GM12878 (cell line): Measurements from ENCODE around the gene STX8. TPM values are rescaled to one million over a fixed set of nuclear protein-coding genes. Genes with fewer than 3 reads are reported as not detected.

Experiments
- ATAC-seq: fragments of 200-7000 bp; cut with Tn5 transposase; 3 replicates; pipeline ENCODE4 v1.9.1; 2020; ENCODE audit warnings: mild to moderate bottlenecking, moderate library complexity
- BruUV-seq: library from RNA; stranded (reverse); fragments of 400-500 nt; replicated peaks from 2 replicates; lab custom pipeline; 2021; lab: Mats Ljungman, UMichigan
- CTCF ChIA-PET: fragments of 300-600 bp; sonication (Branson Sonifier 250); formaldehyde crosslinking; extraction: SDS; loops from one replicate; lab custom pipeline; 2021; ENCODE audit warnings: inconsistent platforms; lab: Yijun Ruan, JAX
- POLR2A ChIA-PET: fragments of 350-600 bp; formaldehyde crosslinking; extraction: SDS; loops from one replicate; lab custom pipeline; 2021; ENCODE audit warnings: inconsistent platforms; lab: Charles Lee
- RAD21 ChIA-PET: fragments of 300-600 bp; sonication (Branson Sonifier 250); formaldehyde crosslinking; loops from one replicate; lab custom pipeline; 2023; ENCODE audit warnings: antibody characterized with exemption; ENCODE audit not compliant: unreplicated experiment; lab: Charles Lee
- SMC1A ChIA-PET: fragments of 300-600 bp; sonication (Branson Sonifier 250); formaldehyde crosslinking; loops from one replicate; lab custom pipeline; 2023; ENCODE audit not compliant: unreplicated experiment, uncharacterized antibody; lab: Charles Lee
- DNase-seq: peaks from one replicate; pipeline ENCODE4 v3.0.0-alpha.2; 2011; ENCODE audit warnings: low read depth, low spot score
- FAIRE-seq: peaks from 3 replicates; lab custom pipeline; 2011; peaks lifted over from hg19 to GRCh38; lab: Jason Lieb, UNC
- H2AFZ ChIP-seq: 2 replicates; pipeline ENCODE4 v1.6.0; 2011; ENCODE audit warnings: low read depth, low read length, control low read depth; ENCODE audit not compliant: control insufficient read depth
- H3K27ac ChIP-seq: 2 replicates; pipeline ENCODE4 v1.5.1; 2011; ENCODE audit warnings: control low read depth; ENCODE audit not compliant: control insufficient read depth, insufficient read depth
- H3K27me3 ChIP-seq, 2 experiments: replicated peaks in 1 of 2; 2 replicates each; pipeline versions ENCODE4 v1.6.0 to v1.6.1; 2011; ENCODE audit warnings: low read length in 1 of 2; ENCODE audit not compliant: control insufficient read depth in 2 of 2, insufficient read depth in 2 of 2
- H3K36me3 ChIP-seq, 2 experiments: 2 replicates each; pipeline ENCODE4 v1.5.1; 2011; ENCODE audit warnings: low read length in 1 of 2; ENCODE audit not compliant: control insufficient read depth in 2 of 2, insufficient read depth in 2 of 2
- H3K4me1 ChIP-seq: 2 replicates; pipeline ENCODE4 v1.6.1; 2011; ENCODE audit warnings: mild to moderate bottlenecking, low read length, moderate library complexity, mixed read lengths; ENCODE audit not compliant: control insufficient read depth, insufficient read depth
- H3K4me2 ChIP-seq: 2 replicates; pipeline ENCODE4 v1.6.0; 2011; ENCODE audit warnings: control low read depth; ENCODE audit not compliant: control insufficient read depth, insufficient read depth
- H3K4me3 ChIP-seq: fragments of 200-600 bp; sonication (generic); 2 replicates; pipeline ENCODE4 v1.5.1; 2016
- H3K79me2 ChIP-seq: 2 replicates; pipeline ENCODE4 v1.6.0; 2011; ENCODE audit warnings: low read length; ENCODE audit not compliant: control insufficient read depth, insufficient read depth
- H3K9ac ChIP-seq: 2 replicates; pipeline ENCODE4 v1.8.0; 2011; ENCODE audit warnings: low read length, control low read depth, mixed read lengths; ENCODE audit not compliant: control insufficient read depth, insufficient read depth
- H3K9me3 ChIP-seq: replicated peaks from 3 replicates; pipeline ENCODE4 v1.5.1; 2011; ENCODE audit warnings: mild to moderate bottlenecking, low read length; ENCODE audit not compliant: control insufficient read depth, insufficient read depth
- H4K20me1 ChIP-seq: 2 replicates; pipeline ENCODE4 v1.6.0; 2011; ENCODE audit not compliant: control insufficient read depth, insufficient read depth
- BACH1 ChIP-seq: fragments of 450-650 bp; IDR thresholded peaks from 2 replicates; pipeline ENCODE4 v1.6.1; 2017; ENCODE audit warnings: mild to moderate bottlenecking, borderline replicate concordance
- CBFB ChIP-seq: IDR thresholded peaks from 2 replicates; pipeline ENCODE4 v1.6.1; 2016; ENCODE audit warnings: antibody characterized with exemption, low read depth
- CBX3 ChIP-seq: fragments of 200-600 bp; sonication (generic); IDR thresholded peaks from 2 replicates; pipeline ENCODE4 v1.6.1; 2016; ENCODE audit warnings: low read depth, borderline replicate concordance
- CBX5 ChIP-seq: sonication (generic); IDR thresholded peaks from 2 replicates; pipeline ENCODE4 v1.6.1; 2016; ENCODE audit warnings: low read depth, moderate library complexity, mild to moderate bottlenecking, inconsistent platforms
- CEBPB ChIP-seq, 2 experiments: fragments of 150-350 bp in 1 of 2; IDR thresholded peaks; 2 replicates each; pipeline ENCODE4 v1.6.1; 2012 to 2014; ENCODE audit warnings: low read depth in 2 of 2, low read length in 2 of 2, borderline replicate concordance in 1 of 2, inconsistent platforms in 1 of 2
- EED ChIP-seq: sonication (generic); IDR thresholded peaks from 2 replicates; pipeline ENCODE4 v1.6.1; 2016; ENCODE audit warnings: antibody characterized with exemption, low read depth
- NBN ChIP-seq: fragments of 450-650 bp; IDR thresholded peaks from 2 replicates; pipeline ENCODE4 v1.6.1; 2016
- NFYA ChIP-seq: IDR thresholded peaks from 2 replicates; pipeline ENCODE4 v1.6.1; 2011; ENCODE audit warnings: low read depth, mild to moderate bottlenecking, low read length, improper control_type of control experiment, borderline replicate concordance
- SMC3 ChIP-seq: IDR thresholded peaks from 2 replicates; pipeline ENCODE4 v1.6.1; 2011; ENCODE audit warnings: low read length, improper control_type of control experiment, borderline replicate concordance
- SRF ChIP-seq, 2 experiments: IDR thresholded peaks; 2 replicates each; pipeline ENCODE4 v1.6.1; 2011; ENCODE audit warnings: low read depth in 2 of 2, low read length in 2 of 2, mild to moderate bottlenecking in 1 of 2, moderate library complexity in 1 of 2
- TCF3 ChIP-seq: IDR thresholded peaks from 2 replicates; pipeline ENCODE4 v1.6.1; 2012; ENCODE audit warnings: low read depth, mild to moderate bottlenecking, low read length, borderline replicate concordance; ENCODE audit not compliant: insufficient read depth
- ZBED1 ChIP-seq: IDR thresholded peaks from 2 replicates; pipeline ENCODE4 v1.6.1; 2016; ENCODE audit warnings: borderline replicate concordance
- WGBS: methylation state at CpG from one replicate; pipeline ENCODE4 v1.1.6; 2016; ENCODE audit warnings: low lambda C conversion rate; ENCODE audit not compliant: insufficient replicate concordance, insufficient coverage; ENCODE audit errors: missing lambda C conversion rate; 5-methylcytosine and 5-hydroxymethylcytosine counted together
- in situ Hi-C: fragments of 300-500 bp; cut with MboI; formaldehyde crosslinking; loops from 9 replicates; pipeline ENCODE4 v1.14.3; 2018; ENCODE audit warnings: mixed read lengths
- intact Hi-C: fragments of 100-400 bp; cut with micrococcal nuclease; formaldehyde crosslinking; loops from one replicate; pipeline ENCODE4 v1.14.2; 2022; ENCODE audit not compliant: unreplicated experiment
- polyA plus RNA-seq, 11 experiments: library from polyadenylated mRNA; depleted of rRNA in 4 of 11; unstranded in 6 of 11; stranded (reverse) in 5 of 11; fragments of >200 nt; fragmentation: Nextera tagmentation in 4 of 11; fragmentation: Illumina TruSeq in 1 of 11; extraction: Ambion mirVana in 4 of 11; extraction: Trizol in 1 of 11; gene quantifications; 1 replicate in 1 of 11; 2 replicates in 10 of 11; pipeline versions ENCODE4 v1.2.1 to v1.2.3, GENCODE V29; 2011 to 2016; ENCODE audit warnings: inconsistent platforms in 2 of 11, missing spikeins in 2 of 11, low read depth in 1 of 11
- total RNA-seq, 4 experiments: library from RNA; depleted of rRNA in 3 of 4; stranded (reverse); fragments of >200 nt in 3 of 4; fragmentation: Illumina TruSeq in 1 of 4; extraction: Trizol in 1 of 4; gene quantifications; 2 replicates each; pipeline versions ENCODE4 v1.2.1 to v1.2.3, GENCODE V29; 2013 to 2021
- TF ChIP-seq, protein P1 (sequence below): IDR thresholded peaks from 2 replicates; pipeline ENCODE4 v1.6.1; 2012; ENCODE audit warnings: low read depth, low read length, improper control_type of control experiment

STX8 gene
- total and polyA plus RNA-seq, 10 of the 15 experiments (the other 5 are each of a cell fraction or from before 2014, with no cell fraction given): 47.9 to 151 (median 72.9) TPM

DNA sequence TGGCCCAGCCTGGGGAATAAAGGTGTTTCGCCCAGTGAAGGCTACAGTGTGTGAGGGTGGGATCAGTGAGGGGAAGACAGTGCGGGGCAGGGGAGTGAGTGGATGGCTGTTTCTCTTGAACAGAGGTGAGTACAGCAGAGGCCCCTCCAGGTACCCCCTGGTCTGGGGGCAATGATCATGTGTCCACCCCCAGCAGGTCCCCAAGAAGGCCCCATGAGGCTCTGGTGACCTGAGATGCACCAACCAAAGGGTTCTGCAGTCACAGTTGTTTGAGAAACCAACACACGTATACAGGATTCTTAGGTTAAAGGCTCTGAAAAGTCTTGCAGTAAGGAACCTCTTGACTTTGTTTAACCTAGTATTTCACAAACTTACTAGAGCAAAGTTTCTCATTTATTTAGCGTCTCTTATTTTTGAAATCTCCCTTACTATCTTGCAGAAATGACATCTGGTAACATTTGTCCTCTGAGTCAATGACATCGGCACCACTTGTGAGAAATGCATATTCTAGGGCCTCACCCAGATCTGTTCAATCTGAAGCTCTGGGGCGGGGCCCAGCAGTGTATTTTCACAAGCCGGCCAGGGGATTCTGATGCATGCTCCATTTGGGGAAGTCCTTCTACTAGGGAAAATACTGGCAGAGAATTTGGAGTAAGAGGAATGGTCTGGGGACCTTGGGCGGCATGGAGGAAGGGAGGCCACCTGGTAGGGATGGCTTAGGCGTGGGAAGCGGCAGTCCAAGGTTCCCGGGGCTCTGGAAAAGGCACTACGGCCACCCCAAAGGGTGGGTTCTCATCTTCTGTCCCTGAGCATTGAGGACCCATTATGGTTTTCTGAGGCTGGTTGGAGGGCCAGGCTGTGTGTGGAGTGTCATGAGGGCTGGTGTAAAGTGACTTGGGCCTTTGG is 337.0 kb downstream of the STX8 start:
- H3K27ac ChIP-seq: no peak overlapping the region
- no peaks in the 10 kb centered on the region for H3K79me2 ChIP-seq
- FAIRE-seq (no peak), ATAC-seq (no peak), DNase-seq (no peak)
- POLR2A ChIA-PET: no interaction called here
- H3K4me2 ChIP-seq: no peak overlapping the region
- 89% methylated on average over 12 of the region's 12 CpGs for WGBS
- CTCF ChIA-PET: no interaction called here
- BruUV-seq: no TSS peak
- H2AFZ ChIP-seq: no peak overlapping the region
- H3K9me3 ChIP-seq: no peaks in the 10 kb centered on the region
- H3K4me1 ChIP-seq: peaks cover 8% of the 10 kb centered on the region; the same call in 1 of the 2 replicates
- no peaks in the 10 kb centered on the region for H3K27me3 ChIP-seq
- in situ Hi-C loops: no loop called here
- no peak overlapping the region for H3K4me3 ChIP-seq
- TF ChIP-seq CBX3 (no peak), CEBPB (IDR thresholded peaks at IDR 0.05; ENCODE audit: borderline replicate concordance in 1 of 2, low read depth in 2 of 2, low read length in 2 of 2) (no peak), BACH1 (no peak), EED (no peak), SRF (IDR thresholded peaks at IDR 0.05; ENCODE audit: low read depth in 2 of 2, low read length in 2 of 2) (no peak), ZBED1 (no peak), NBN (no peak), NFYA (no peak), TCF3 (no peak), SMC3 (no peak), CBFB (no peak), CBX5 (no peak)
- TF ChIP-seq, protein P1, sequence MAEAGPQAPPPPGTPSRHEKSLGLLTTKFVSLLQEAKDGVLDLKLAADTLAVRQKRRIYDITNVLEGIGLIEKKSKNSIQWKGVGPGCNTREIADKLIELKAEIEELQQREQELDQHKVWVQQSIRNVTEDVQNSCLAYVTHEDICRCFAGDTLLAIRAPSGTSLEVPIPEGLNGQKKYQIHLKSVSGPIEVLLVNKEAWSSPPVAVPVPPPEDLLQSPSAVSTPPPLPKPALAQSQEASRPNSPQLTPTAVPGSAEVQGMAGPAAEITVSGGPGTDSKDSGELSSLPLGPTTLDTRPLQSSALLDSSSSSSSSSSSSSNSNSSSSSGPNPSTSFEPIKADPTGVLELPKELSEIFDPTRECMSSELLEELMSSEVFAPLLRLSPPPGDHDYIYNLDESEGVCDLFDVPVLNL: no peak
- H3K9ac ChIP-seq: no peak overlapping the region
- SMC1A ChIA-PET: interaction anchor here (1.0 kb wide), 1 partner anchor 118 kb away, joined by 3 read pairs; no protein-coding TSS in a partner anchor
- no peaks in the 10 kb centered on the region for H3K36me3 ChIP-seq
- intact Hi-C loops: no loop called here
- RAD21 ChIA-PET: no interaction called here
- H4K20me1 ChIP-seq: no peaks in the 10 kb centered on the region
